Fibroblast of villous mesenchyme (primary cell): ENCODE results near the gene PTPRC. TPM values are rescaled to one million over a fixed set of nuclear protein-coding genes. Genes with fewer than 3 reads are reported as not detected.

Experiments
- DNase-seq: peaks from one replicate; pipeline ENCODE4 v3.0.0-alpha.2; 2010; ENCODE audit warnings: low read depth
- H3K4me3 ChIP-seq: 2 replicates; pipeline ENCODE4 v1.5.1; 2011; ENCODE audit warnings: low read depth, mild to moderate bottlenecking, low read length
- CTCF ChIP-seq: IDR thresholded peaks from 2 replicates; pipeline ENCODE4 v1.5.1; 2012; ENCODE audit warnings: low read depth, mild to moderate bottlenecking, low read length; ENCODE audit not compliant: insufficient read depth
- total RNA-seq: library from RNA; depleted of rRNA; stranded (reverse); fragments of >200 nt; gene quantifications from 2 replicates; pipeline ENCODE4 v1.2.3, GENCODE V29; 2012

Gene PTPRC
- total RNA-seq, 1 donor, result 3.5 TPM

- no peak for DNase-seq
- H3K4me3 ChIP-seq, result no peak overlapping the region
- TF ChIP-seq CTCF, result no peak
These were observed 9.2 kb upstream of the PTPRC start for GRCh38 chr1:198629610-198630009.

GRCh38 chr1:198630863-198631262 lies 8.0 kb upstream of the PTPRC start:
- no peak for TF ChIP-seq CTCF
- DNase-seq, result no peak
- no peak overlapping the region for H3K4me3 ChIP-seq

GRCh38 chr1:198631292-198631691 lies 7.5 kb upstream of the PTPRC start:
- no peak for DNase-seq
- no peak overlapping the region for H3K4me3 ChIP-seq
- TF ChIP-seq CTCF, result no peak

GRCh38 chr1:198632007-198632406 lies 6.8 kb upstream of the PTPRC start:
- no peak overlapping the region for H3K4me3 ChIP-seq
- no peak for DNase-seq
- no peak for TF ChIP-seq CTCF

- no peak overlapping the region for H3K4me3 ChIP-seq
- DNase-seq, result no peak
- TF ChIP-seq CTCF, result no peak
These were observed 5.1 kb upstream of the PTPRC start for GRCh38 chr1:198633675-198634121.

GRCh38 chr1:198635964-198636363 lies 2.9 kb upstream of the PTPRC start:
- no peak for DNase-seq
- TF ChIP-seq CTCF, result no peak
- H3K4me3 ChIP-seq, result no peak overlapping the region

GRCh38 chr1:198636391-198636790 lies 2.4 kb upstream of the PTPRC start:
- no peak for DNase-seq
- no peak overlapping the region for H3K4me3 ChIP-seq
- no peak for TF ChIP-seq CTCF
